Neural cell (in vitro differentiated cells): ENCODE data around the gene TTC1. TPM values are rescaled to one million over a fixed set of nuclear protein-coding genes. Genes with fewer than 3 reads are reported as not detected.

ENCODE experiments used
- H2AFZ ChIP-seq: fragments of 200-600, 300-800 bp; sonication (generic), shearing (Covaris generic); 2 replicates; pipeline ENCODE4 v1.6.0; 2014; ENCODE audit warnings: low read depth, mild to moderate bottlenecking, antibody characterized with exemption, low read length, moderate library complexity
- H3F3A ChIP-seq: fragments of 200-600 bp; shearing (Covaris generic); 2 replicates; pipeline ENCODE4 v1.6.1; 2016; ENCODE audit warnings: mild to moderate bottlenecking, moderate library complexity, mixed read lengths, antibody characterized with exemption, low read length; ENCODE audit not compliant: insufficient read depth, poor library complexity, severe bottlenecking
- H3K27ac ChIP-seq: fragments of 200-600, 300-800 bp; sonication (generic), shearing (Covaris generic); 2 replicates; pipeline ENCODE4 v1.5.1; 2014; ENCODE audit warnings: mild to moderate bottlenecking, low read length, moderate library complexity
- H3K27me3 ChIP-seq: fragments of 300-800, 200-600 bp; sonication (generic), shearing (Covaris generic); 2 replicates; pipeline ENCODE4 v1.6.0; 2014; ENCODE audit warnings: mild to moderate bottlenecking, low read depth, low read length, moderate library complexity; ENCODE audit not compliant: insufficient read depth
- H3K36me3 ChIP-seq: fragments of 300-800, 200-600 bp; sonication (generic), shearing (Covaris generic); 2 replicates; pipeline ENCODE4 v1.5.1; 2014; ENCODE audit warnings: mild to moderate bottlenecking, antibody characterized with exemption, low read length, moderate library complexity; ENCODE audit not compliant: insufficient read depth
- H3K4me2 ChIP-seq: fragments of 300-800, 200-600 bp; sonication (generic), shearing (Covaris generic); 2 replicates; pipeline ENCODE4 v1.6.0; 2014; ENCODE audit warnings: mild to moderate bottlenecking, low read length
- H3K4me3 ChIP-seq: fragments of 300-800, 200-600 bp; sonication (generic), shearing (Covaris generic); 2 replicates; pipeline ENCODE4 v1.5.1; 2014; ENCODE audit warnings: mild to moderate bottlenecking, low read length, moderate library complexity
- H3K79me2 ChIP-seq: fragments of 200-600 bp; shearing (Covaris generic); replicated peaks from 2 replicates; pipeline ENCODE4 v1.6.0; 2014; ENCODE audit warnings: mild to moderate bottlenecking, low read length, moderate library complexity; ENCODE audit not compliant: insufficient read depth
- H3K9ac ChIP-seq: fragments of 300-800, 200-600 bp; sonication (generic), shearing (Covaris generic); 2 replicates; pipeline ENCODE4 v1.6.1; 2016; ENCODE audit warnings: mild to moderate bottlenecking, low read length, mixed read lengths
- H3K9me2 ChIP-seq: fragments of 200-600 bp; shearing (Covaris generic); 2 replicates; pipeline ENCODE4 v1.6.1; 2016; ENCODE audit warnings: mild to moderate bottlenecking, low read length, mixed read lengths; ENCODE audit not compliant: insufficient read depth
- H3K9me3 ChIP-seq: fragments of 200-600, 300-800 bp; sonication (generic), shearing (Covaris generic); 2 replicates; pipeline ENCODE4 v1.6.1; 2016; ENCODE audit warnings: mild to moderate bottlenecking, mixed run types, low read length, moderate library complexity, mixed read lengths
- H4K20me1 ChIP-seq: fragments of 200-600 bp; shearing (Covaris generic); 2 replicates; pipeline ENCODE4 v1.6.1; 2016; ENCODE audit warnings: mild to moderate bottlenecking, mixed run types; ENCODE audit not compliant: insufficient read depth
- CTCF ChIP-seq: fragments of 450-650 bp; IDR thresholded peaks from 2 replicates; pipeline ENCODE4 v1.5.1; 2014; ENCODE audit warnings: antibody characterized with exemption, mild to moderate bottlenecking, moderate library complexity; ENCODE audit not compliant: poor library complexity, severe bottlenecking
- EP300 ChIP-seq: fragments of 450-650 bp; conservative IDR thresholded peaks from 2 replicates; pipeline ENCODE4 v1.6.1; 2014; ENCODE audit warnings: antibody characterized with exemption, mild to moderate bottlenecking, moderate library complexity; ENCODE audit not compliant: poor library complexity, severe bottlenecking
- EZH2 ChIP-seq: fragments of 200-600, 300-800 bp; shearing (Covaris generic), sonication (generic); IDR thresholded peaks from 2 replicates; pipeline ENCODE4 v1.6.1; 2014; ENCODE audit warnings: antibody characterized with exemption, low read length, borderline replicate concordance, mild to moderate bottlenecking; ENCODE audit not compliant: insufficient read depth, poor library complexity, severe bottlenecking
- MXI1 ChIP-seq: fragments of 450-650 bp; conservative IDR thresholded peaks from 2 replicates; pipeline ENCODE4 v1.6.1; 2014; ENCODE audit warnings: antibody characterized with exemption, mild to moderate bottlenecking; ENCODE audit not compliant: poor library complexity, severe bottlenecking
- POLR2AphosphoS5 ChIP-seq: IDR thresholded peaks from 2 replicates; pipeline ENCODE4 v1.6.1; 2012
- RAD21 ChIP-seq: fragments of 450-650 bp; conservative IDR thresholded peaks from 2 replicates; pipeline ENCODE4 v1.6.1; 2014; ENCODE audit warnings: antibody characterized with exemption, mild to moderate bottlenecking, moderate library complexity
- REST ChIP-seq: IDR thresholded peaks from 2 replicates; pipeline ENCODE4 v1.6.1; 2012; ENCODE audit warnings: borderline replicate concordance
- SMC3 ChIP-seq: fragments of 450-650 bp; conservative IDR thresholded peaks from 2 replicates; pipeline ENCODE4 v1.6.1; 2014; ENCODE audit warnings: antibody characterized with exemption, mild to moderate bottlenecking, moderate library complexity; ENCODE audit not compliant: poor library complexity
- TAF1 ChIP-seq: IDR thresholded peaks from 2 replicates; pipeline ENCODE4 v1.6.1; 2012; ENCODE audit warnings: low read depth
- polyA plus RNA-seq: library from polyadenylated mRNA; depleted of rRNA; stranded (reverse); fragments of >200 nt; gene quantifications from 2 replicates; pipeline ENCODE4 v1.2.3, GENCODE V29; 2014

Gene TTC1
- polyA plus RNA-seq, 1 donor from 2014 or later, result 74.0 TPM

DNA sequence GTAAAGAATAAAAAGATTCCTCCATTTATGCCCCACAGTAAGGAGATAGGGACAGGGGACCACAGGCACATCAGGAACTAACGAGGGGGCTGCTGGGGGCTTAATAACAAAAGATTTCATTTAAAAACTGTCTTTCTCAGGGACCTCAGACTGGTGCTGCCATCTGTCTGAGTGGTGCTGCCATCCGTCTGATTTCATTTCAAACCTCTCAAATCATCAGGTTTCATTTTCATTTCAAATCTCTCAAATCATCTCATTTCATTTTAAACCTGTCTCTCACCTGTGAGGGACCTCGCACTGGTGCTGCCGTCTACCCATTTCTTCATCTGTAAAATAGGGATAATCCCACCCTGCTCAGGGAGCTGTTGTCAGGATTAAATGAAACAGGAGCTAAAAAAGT is 46.7 kb upstream of the TTC1 start:
- no peaks in the 10 kb centered on the region for H3K27me3 ChIP-seq
- no peaks in the 10 kb centered on the region for H3K79me2 ChIP-seq
- no peak overlapping the region for H3K9ac ChIP-seq
- TF ChIP-seq MXI1 (no peak), POLR2AphosphoS5 (no peak), TAF1 (no peak), EP300 (no peak), SMC3 (no peak), RAD21 (no peak), REST (no peak), EZH2 (no peak)
- no peak overlapping the region for H3K4me3 ChIP-seq
- H3K9me2 ChIP-seq, result no peaks in the 10 kb centered on the region
- H3K9me3 ChIP-seq, result no peaks in the 10 kb centered on the region
- H4K20me1 ChIP-seq, result no peaks in the 10 kb centered on the region
- no peak overlapping the region for H3K4me2 ChIP-seq
- H2AFZ ChIP-seq, result no peak overlapping the region
- H3K27ac ChIP-seq, result no peak overlapping the region
- H3F3A ChIP-seq, result no peaks in the 10 kb centered on the region
- no peaks in the 10 kb centered on the region for H3K36me3 ChIP-seq

- Histone ChIP-seq H3K9ac (no peak overlapping the region), H2AFZ (no peak overlapping the region), H3K4me2 (no peak overlapping the region), H3K9me3 (no peaks in the 10 kb centered on the region), H3K36me3 (no peaks in the 10 kb centered on the region), H3F3A (no peaks in the 10 kb centered on the region), H3K9me2 (no peaks in the 10 kb centered on the region), H4K20me1 (no peaks in the 10 kb centered on the region), H3K27me3 (no peaks in the 10 kb centered on the region), H3K27ac (no peak overlapping the region), H3K79me2 (no peaks in the 10 kb centered on the region), H3K4me3 (no peak overlapping the region)
- TF ChIP-seq MXI1, result no peak
Observed at GRCh38 chr5:159963935-159964334, 45.0 kb upstream of the TTC1 start.

- Histone ChIP-seq H3F3A (no peaks in the 10 kb centered on the region), H2AFZ (no peak overlapping the region), H3K27me3 (peaks cover 9% of the 10 kb centered on the region), H3K27ac (no peak overlapping the region), H3K9me3 (no peaks in the 10 kb centered on the region), H3K36me3 (no peaks in the 10 kb centered on the region), H3K4me2 (no peak overlapping the region), H3K9me2 (no peaks in the 10 kb centered on the region), H4K20me1 (no peaks in the 10 kb centered on the region), H3K79me2 (no peaks in the 10 kb centered on the region), H3K9ac (no peak overlapping the region), H3K4me3 (no peak overlapping the region)
- TF ChIP-seq EZH2, result no peak
- no peak for TF ChIP-seq REST
- no peak for TF ChIP-seq EP300
- no peak for TF ChIP-seq MXI1
- peak; percentile 31 for TF ChIP-seq SMC3
- no peak for TF ChIP-seq POLR2AphosphoS5
- TF ChIP-seq RAD21, result peak; percentile 42
- TF ChIP-seq CTCF, result no peak
- TF ChIP-seq TAF1, result no peak
Observed at GRCh38 chr5:159965031-159965837, 43.7 kb upstream of the TTC1 start.
